Measurements from ENCODE around the gene DLGAP1.

- TF ChIP-seq BHLHE40 (IDR thresholded peaks at IDR 0.05; ENCODE audit: borderline replicate concordance) = no peak
- TF ChIP-seq PKNOX1 (IDR thresholded peaks at IDR 0.05) = no peak
- TF ChIP-seq ARNT (IDR thresholded peaks at IDR 0.05) = no peak
- no peak for TF ChIP-seq L3MBTL2 (conservative IDR thresholded peaks at IDR 0.05)
- no peak for TF ChIP-seq ELF4 (IDR thresholded peaks at IDR 0.05)
- no peak for TF ChIP-seq LEF1 (IDR thresholded peaks at IDR 0.05; ENCODE audit: borderline replicate concordance)
- TF ChIP-seq FOXK2 (IDR thresholded peaks at IDR 0.05) = no peak
These were observed 481.8 kb downstream of the DLGAP1 start for GRCh38 chr18:3973191-3973850.
